ENCODE results near the gene RASGRF1.

The RASGRF1 gene

DNA sequence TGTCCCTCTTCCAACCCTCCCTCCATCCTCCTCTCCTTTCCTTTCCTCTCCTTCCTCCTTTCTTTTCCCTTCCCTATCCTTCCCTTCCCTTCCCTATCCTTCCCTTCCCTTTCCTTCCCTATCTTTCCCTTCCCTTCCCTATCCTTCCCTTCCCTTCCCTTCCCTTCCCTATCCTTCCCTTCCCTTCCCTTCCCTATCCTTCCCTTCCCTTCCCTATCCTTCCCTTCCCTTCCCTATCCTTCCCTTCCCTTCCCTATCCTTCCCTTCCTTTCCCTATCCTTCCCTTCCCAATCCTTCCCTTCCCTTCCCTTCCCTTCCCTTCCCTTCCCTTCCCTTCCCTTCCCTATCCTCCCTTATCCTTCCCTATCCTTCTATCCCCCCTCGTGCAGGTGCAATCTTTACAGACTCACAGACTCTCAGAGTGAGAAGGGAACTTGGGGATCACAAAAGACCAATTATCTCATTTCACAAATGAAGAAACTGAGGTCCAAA is 31.5 kb downstream of the RASGRF1 start:
- Histone ChIP-seq H3K4me2 (no peak overlapping the region), H3K27me3 (ENCODE audit: insufficient read depth, low read depth) (no peaks in the 10 kb centered on the region), H3K9ac (no peak overlapping the region), H2AFZ (ENCODE audit: low read depth) (no peak overlapping the region), H4K20me1 (ENCODE audit: insufficient read depth) (no peaks in the 10 kb centered on the region), H3K4me3 (IDR thresholded peaks at IDR 0.05; ENCODE audit: insufficient read depth, low read depth, low read length) (no peak overlapping the region), H3K4me1 (ENCODE audit: low read depth, poor library complexity, severe bottlenecking) (no peaks in the 10 kb centered on the region), H3K79me2 (ENCODE audit: insufficient read depth, low read depth) (no peaks in the 10 kb centered on the region), H3K36me3 (ENCODE audit: insufficient read depth) (no peaks in the 10 kb centered on the region), H3K27ac (no peak overlapping the region)
- TF ChIP-seq, protein P1, sequence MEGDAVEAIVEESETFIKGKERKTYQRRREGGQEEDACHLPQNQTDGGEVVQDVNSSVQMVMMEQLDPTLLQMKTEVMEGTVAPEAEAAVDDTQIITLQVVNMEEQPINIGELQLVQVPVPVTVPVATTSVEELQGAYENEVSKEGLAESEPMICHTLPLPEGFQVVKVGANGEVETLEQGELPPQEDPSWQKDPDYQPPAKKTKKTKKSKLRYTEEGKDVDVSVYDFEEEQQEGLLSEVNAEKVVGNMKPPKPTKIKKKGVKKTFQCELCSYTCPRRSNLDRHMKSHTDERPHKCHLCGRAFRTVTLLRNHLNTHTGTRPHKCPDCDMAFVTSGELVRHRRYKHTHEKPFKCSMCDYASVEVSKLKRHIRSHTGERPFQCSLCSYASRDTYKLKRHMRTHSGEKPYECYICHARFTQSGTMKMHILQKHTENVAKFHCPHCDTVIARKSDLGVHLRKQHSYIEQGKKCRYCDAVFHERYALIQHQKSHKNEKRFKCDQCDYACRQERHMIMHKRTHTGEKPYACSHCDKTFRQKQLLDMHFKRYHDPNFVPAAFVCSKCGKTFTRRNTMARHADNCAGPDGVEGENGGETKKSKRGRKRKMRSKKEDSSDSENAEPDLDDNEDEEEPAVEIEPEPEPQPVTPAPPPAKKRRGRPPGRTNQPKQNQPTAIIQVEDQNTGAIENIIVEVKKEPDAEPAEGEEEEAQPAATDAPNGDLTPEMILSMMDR (conservative IDR thresholded peaks at IDR 0.05; ENCODE audit: low read depth, low read length) = no peak

DNA sequence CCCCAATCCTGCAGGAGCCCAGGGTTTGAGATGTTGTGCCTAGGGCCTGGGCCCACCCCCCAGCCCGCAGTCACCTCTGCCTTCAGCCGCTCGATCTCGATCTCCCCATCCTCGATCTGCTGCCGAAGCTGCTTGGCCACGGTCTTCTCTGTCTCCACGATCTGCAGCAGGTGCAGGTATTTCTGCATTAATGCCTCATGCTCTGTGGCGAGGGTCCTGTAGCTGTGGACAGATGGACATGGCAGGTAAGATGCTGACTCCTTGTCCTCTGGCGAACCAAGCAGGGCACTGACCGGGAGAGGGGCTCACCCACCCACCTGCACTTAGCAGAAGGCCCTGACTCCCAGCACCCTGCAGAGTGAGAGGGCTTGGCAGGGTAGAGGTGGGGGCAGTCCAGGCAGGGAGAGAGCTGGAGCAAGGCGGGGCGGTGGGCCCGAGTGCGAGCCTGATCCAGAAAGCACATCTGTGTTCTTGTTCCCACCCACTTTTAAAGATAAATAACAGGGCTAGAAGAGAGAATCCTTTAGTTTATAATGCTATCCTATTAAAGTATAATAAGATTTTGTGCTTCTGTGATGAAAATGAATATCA is 32.2 kb downstream of the RASGRF1 start:
- TF ChIP-seq, protein P1 (conservative IDR thresholded peaks at IDR 0.05; ENCODE audit: low read depth, low read length) = no peak

DNA sequence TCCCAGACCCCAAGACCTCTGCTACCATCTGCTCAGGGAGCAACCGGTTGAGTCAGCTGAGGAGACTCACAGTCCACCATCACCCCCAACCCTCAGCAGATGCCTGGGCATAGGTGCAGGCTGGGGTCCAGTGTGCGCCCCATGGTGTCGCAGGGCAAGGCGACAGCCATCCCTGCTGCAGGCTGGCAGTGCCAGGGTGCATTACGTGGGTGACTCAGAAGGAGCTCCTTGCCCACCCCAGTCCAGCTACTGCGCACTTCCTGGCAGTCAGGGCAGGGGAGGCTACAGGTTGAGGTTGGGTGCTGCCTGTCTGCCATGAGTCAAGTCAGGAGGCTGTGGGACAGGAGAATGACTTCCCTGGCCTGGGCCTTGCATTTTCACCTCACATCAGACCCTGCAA is 33.5 kb downstream of the RASGRF1 start:
- TF ChIP-seq, protein P1 (conservative IDR thresholded peaks at IDR 0.05; ENCODE audit: low read depth, low read length) = no peak

More for the DNA sequence above, 32.2 kb downstream of the RASGRF1 start:
- Histone ChIP-seq H3K4me2 (no peak overlapping the region), H4K20me1 (ENCODE audit: insufficient read depth) (no peaks in the 10 kb centered on the region), H3K9ac (no peak overlapping the region), H3K4me3 (IDR thresholded peaks at IDR 0.05; ENCODE audit: insufficient read depth, low read depth, low read length) (no peak overlapping the region), H3K4me1 (ENCODE audit: low read depth, poor library complexity, severe bottlenecking) (no peaks in the 10 kb centered on the region), H2AFZ (ENCODE audit: low read depth) (no peak overlapping the region), H3K36me3 (ENCODE audit: insufficient read depth) (no peaks in the 10 kb centered on the region), H3K79me2 (ENCODE audit: insufficient read depth, low read depth) (no peaks in the 10 kb centered on the region), H3K27ac (no peak overlapping the region), H3K27me3 (ENCODE audit: insufficient read depth, low read depth) (no peaks in the 10 kb centered on the region)

DNA sequence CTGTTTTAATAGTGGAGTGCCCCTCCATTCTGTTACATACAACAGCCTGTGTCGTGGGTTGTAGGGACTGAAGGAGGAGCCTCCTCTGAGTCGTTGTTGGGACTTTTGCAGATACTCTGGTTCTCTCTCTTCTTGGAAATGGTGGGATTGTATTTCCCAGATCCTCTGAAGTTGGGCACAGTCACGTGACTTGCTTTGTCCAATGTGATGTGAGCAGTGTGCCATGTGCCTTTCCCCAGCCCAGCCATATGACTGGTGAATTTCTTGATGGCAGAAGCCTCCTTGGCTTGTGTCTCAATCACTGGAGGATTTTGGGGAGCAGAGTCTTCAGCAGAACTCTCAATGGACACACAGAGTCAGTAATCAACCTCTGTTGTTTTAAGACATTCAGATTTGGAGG is 36.2 kb downstream of the RASGRF1 start:
- Histone ChIP-seq H3K27me3 (ENCODE audit: insufficient read depth, low read depth) (no peaks in the 10 kb centered on the region), H3K36me3 (ENCODE audit: insufficient read depth) (no peaks in the 10 kb centered on the region), H3K4me2 (no peak overlapping the region), H3K79me2 (ENCODE audit: insufficient read depth, low read depth) (no peaks in the 10 kb centered on the region), H4K20me1 (ENCODE audit: insufficient read depth) (no peaks in the 10 kb centered on the region), H3K27ac (no peak overlapping the region), H3K9ac (no peak overlapping the region), H2AFZ (ENCODE audit: low read depth) (no peak overlapping the region), H3K4me3 (IDR thresholded peaks at IDR 0.05; ENCODE audit: insufficient read depth, low read depth, low read length) (no peak overlapping the region), H3K4me1 (ENCODE audit: low read depth, poor library complexity, severe bottlenecking) (no peaks in the 10 kb centered on the region)
- TF ChIP-seq, protein P1 (conservative IDR thresholded peaks at IDR 0.05; ENCODE audit: low read depth, low read length) = no peak

More for the DNA sequence above, 33.5 kb downstream of the RASGRF1 start:
- no peaks in the 10 kb centered on the region for H3K79me2 ChIP-seq (ENCODE audit: insufficient read depth, low read depth)
- no peak overlapping the region for H3K27ac ChIP-seq
- H4K20me1 ChIP-seq (ENCODE audit: insufficient read depth) = no peaks in the 10 kb centered on the region
- no peaks in the 10 kb centered on the region for H3K36me3 ChIP-seq (ENCODE audit: insufficient read depth)
- no peak overlapping the region for H3K4me2 ChIP-seq
- no peak overlapping the region for H3K9ac ChIP-seq
- no peaks in the 10 kb centered on the region for H3K27me3 ChIP-seq (ENCODE audit: insufficient read depth, low read depth)
- H3K4me3 ChIP-seq (IDR thresholded peaks at IDR 0.05; ENCODE audit: insufficient read depth, low read depth, low read length) = no peak overlapping the region
- H3K4me1 ChIP-seq (ENCODE audit: low read depth, poor library complexity, severe bottlenecking) = no peaks in the 10 kb centered on the region
- no peak overlapping the region for H2AFZ ChIP-seq (ENCODE audit: low read depth)
